ENCODE measurements around the gene HMGN4. TPM values are rescaled to one million over a fixed set of nuclear protein-coding genes. Genes with fewer than 3 reads are reported as not detected.

Gene HMGN4
- polyA plus RNA-seq, 1 experiment: 41.4 TPM

GRCh38 chr6:26556263-26557070 is 18.3 kb downstream of the HMGN4 start:
- ChIA-PET CTCF (interaction anchor here (1.0 to 1.3 kb wide), 5 partner anchors 10 to 215 kb away, joined by 3 to 11 read pairs (median 4); no protein-coding TSS in a partner anchor), POLR2A (interaction anchor here (0.6 to 0.8 kb wide), 2 partner anchors 306 to 373 kb away, joined by 3 read pairs; a partner anchor contains a TSS)
- no peak for DNase-seq (ENCODE audit: low read depth)
- no peak overlapping the region for H3K4me3 ChIP-seq (ENCODE audit: low read depth, low read length)
- no peaks in the 10 kb centered on the region for H3K36me3 ChIP-seq (ENCODE audit: control insufficient read depth, insufficient read depth, low read length)
- H3K27me3 ChIP-seq (ENCODE audit: control insufficient read depth, insufficient read depth, low read length): no peaks in the 10 kb centered on the region
- TF ChIP-seq CTCF (IDR thresholded peaks at IDR 0.05; ENCODE audit: insufficient read depth, low read depth, low read length): no peak

GRCh38 chr6:26561533-26562466 is 23.6 kb downstream of the HMGN4 start:
- CTCF ChIA-PET: interaction anchor here (1.0 to 1.1 kb wide), 2 partner anchors 24 to 34 kb away, joined by 3 read pairs; partner anchors contain the start of gene HMGN4
- POLR2A ChIA-PET: no interaction called here
- TF ChIP-seq CTCF (IDR thresholded peaks at IDR 0.05; ENCODE audit: insufficient read depth, low read depth, low read length): no peak
- no peak overlapping the region for H3K4me3 ChIP-seq (ENCODE audit: low read depth, low read length)
- H3K36me3 ChIP-seq (ENCODE audit: control insufficient read depth, insufficient read depth, low read length): no peaks in the 10 kb centered on the region
- H3K27me3 ChIP-seq (ENCODE audit: control insufficient read depth, insufficient read depth, low read length): no peaks in the 10 kb centered on the region
- no peak for DNase-seq (ENCODE audit: low read depth)

GRCh38 chr6:26563488-26563887 is 25.3 kb downstream of the HMGN4 start:
- CTCF ChIA-PET: interaction anchor here (0.8 to 1.3 kb wide), 2 partner anchors 9 to 32 kb away, joined by 3 read pairs; no protein-coding TSS in a partner anchor
- no peak overlapping the region for H3K4me3 ChIP-seq (ENCODE audit: low read depth, low read length)
- DNase-seq (ENCODE audit: low read depth): no peak
- TF ChIP-seq CTCF (IDR thresholded peaks at IDR 0.05; ENCODE audit: insufficient read depth, low read depth, low read length): no peak
- H3K36me3 ChIP-seq (ENCODE audit: control insufficient read depth, insufficient read depth, low read length): no peaks in the 10 kb centered on the region
- H3K27me3 ChIP-seq (ENCODE audit: control insufficient read depth, insufficient read depth, low read length): no peaks in the 10 kb centered on the region
- POLR2A ChIA-PET: no interaction called here

- DNase-seq (ENCODE audit: low read depth): peak; percentile 70
- ChIA-PET CTCF (interaction anchor here (0.6 to 5.1 kb wide), 16 partner anchors 10 to 317 kb away, joined by 3 to 38 read pairs (median 4); no protein-coding TSS in a partner anchor), POLR2A (interaction anchor here (0.6 kb wide), 1 partner anchor 241 kb away, joined by 3 read pairs; no protein-coding TSS in a partner anchor)
- peak overlapping the region; percentile 42 for H3K4me3 ChIP-seq (ENCODE audit: low read depth, low read length)
- peak; percentile 29 for TF ChIP-seq CTCF (IDR thresholded peaks at IDR 0.05; ENCODE audit: insufficient read depth, low read depth, low read length)
- no peaks in the 10 kb centered on the region for H3K36me3 ChIP-seq (ENCODE audit: control insufficient read depth, insufficient read depth, low read length)
- no peaks in the 10 kb centered on the region for H3K27me3 ChIP-seq (ENCODE audit: control insufficient read depth, insufficient read depth, low read length)
Observed at GRCh38 chr6:26568601-26569432, 30.7 kb downstream of the HMGN4 start.
